ENCODE data around the gene MTR. TPM values are rescaled to one million over a fixed set of nuclear protein-coding genes. Genes with fewer than 3 reads are reported as not detected.

Gene MTR
- 11.3 TPM for total RNA-seq

DNA sequence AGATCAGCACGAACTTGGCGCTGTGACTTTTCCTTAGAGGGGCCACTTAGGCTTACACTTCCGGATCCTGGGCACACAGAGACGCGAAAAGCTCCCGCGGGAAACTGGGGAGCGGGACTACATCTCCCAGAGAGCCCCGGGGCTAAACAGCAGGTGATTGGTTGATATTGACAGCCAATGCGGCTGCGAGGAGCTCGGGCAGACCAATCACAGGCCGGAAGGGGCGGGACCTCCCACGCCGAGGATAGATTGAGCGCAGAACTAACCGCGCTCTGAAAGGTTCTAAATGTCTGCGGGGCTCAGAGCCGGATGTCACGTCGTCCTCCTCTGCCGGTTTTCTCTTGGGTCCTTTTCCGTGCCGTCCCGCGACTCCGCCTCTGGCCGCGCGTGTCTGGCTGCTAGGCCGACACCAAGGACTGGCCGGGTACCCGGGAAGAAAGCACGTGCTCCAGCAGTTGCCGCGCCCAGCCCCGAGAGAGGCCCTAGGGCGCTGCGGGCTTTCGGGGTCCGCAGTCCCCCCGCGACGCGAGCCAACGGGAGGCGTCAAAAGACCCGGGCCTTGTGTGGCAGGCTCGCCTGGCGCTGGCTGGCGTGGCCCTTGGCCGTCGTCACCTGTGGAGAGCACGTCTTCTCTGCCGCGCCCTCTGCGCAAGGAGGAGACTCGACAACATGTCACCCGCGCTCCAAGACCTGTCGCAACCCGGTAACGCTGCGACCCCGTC is at the start of gene MTR:
Gene MTR (plus strand): TSS at position 258 of the 722 bp plus-strand sequence. CDS start 412 bp downstream, at position 670.
- peak; percentile 100 for ATAC-seq

DNA sequence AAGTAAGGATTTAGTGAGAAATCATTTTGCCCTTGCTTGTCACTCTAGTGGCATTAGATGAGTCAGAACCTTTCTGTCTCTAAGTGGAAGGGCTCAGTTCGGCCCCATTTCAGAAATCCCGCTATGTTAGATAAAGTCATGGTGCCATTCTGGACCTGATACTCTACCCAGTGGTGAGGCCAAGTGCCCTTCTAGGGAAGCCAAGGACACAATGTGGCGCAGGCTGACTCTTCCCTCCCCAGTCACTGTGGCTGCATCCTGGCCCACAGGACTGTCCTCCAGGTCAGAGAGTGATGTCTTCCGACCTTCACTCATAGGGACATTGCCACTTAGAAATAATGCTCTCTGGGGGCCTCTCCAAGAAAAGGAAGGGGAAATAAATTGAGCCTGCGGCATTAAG is 48.3 kb upstream of the MTR start:
- no peak for ATAC-seq

DNA sequence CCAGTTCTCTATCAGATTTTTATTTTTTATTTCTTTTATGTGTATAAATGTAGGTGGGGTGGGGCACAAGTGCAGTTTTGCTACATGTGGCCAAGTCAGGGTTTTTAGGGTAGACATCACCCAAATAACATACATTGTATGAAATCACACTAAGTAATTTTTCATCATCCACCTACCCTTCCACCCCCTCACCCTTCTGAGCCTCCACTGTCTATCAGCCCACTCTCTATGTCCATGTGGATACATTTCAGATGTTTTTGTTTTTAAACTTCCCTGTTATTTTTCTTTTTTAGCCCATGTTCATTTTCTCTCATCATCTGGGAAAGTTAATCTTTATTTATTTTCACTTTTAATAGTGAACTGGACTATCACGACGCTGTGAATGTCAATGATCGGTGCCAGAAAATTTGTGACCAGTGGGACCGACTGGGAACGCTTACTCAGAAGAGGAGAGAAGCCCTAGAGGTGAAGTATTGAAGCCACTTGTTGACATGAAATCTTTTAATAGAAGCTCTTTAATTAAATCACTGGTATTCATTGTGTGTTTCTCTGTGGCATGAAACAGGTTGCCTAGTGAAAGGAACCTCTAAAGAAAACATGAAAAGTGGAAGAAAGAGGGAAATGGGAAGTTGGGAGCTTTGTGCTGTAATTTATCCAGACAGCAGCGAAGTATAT is 47.6 kb upstream of the MTR start:
- no peak for ATAC-seq

DNA sequence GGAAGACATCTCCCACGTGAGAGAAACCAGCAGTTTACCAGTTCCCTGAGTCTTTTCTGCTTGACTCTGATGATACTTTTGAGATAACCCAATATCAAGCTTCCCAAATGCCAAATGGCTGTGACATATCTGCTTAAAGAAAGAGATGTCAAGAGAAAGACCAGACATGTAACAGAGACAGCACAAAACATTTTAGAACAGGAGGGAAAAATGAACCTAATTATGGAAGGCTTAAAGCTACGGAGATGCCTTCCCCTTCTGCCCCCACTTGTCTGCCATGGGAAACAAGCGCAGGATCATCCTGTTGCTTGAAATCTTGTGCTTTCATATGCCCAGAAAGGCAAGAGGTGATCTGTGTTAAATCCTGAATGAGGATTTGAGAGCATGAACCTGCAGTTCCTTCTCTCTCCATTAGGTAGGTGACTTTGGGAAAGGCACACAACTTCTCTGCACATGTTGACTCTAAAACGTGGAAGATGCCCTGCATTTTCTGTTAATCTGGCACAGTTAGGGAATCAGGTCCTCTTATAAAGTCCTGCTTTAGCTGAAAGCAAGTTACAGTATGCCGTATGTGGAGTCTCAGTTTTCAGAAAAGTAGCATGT is 46.7 kb upstream of the MTR start:
- ATAC-seq = no peak

DNA sequence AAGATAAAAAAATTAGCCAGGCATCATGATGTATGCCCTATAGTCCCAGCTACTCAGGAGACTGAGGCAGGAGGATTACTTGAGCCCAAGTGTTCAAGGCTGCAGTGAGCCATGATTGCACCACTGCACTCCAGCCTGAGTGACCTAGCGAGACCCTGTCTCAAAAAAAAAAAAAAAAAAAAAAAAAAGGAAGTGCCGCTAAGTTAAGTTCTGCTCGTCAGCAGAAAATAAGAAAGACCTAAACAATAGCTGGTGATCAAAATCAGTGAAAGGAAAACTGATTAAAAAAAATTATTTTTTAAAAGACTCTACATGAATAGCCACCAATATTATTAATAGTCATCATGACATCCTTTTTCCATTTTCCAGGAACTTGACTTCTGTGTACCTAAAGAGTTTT is 44.2 kb upstream of the MTR start:
- no peak for ATAC-seq

DNA sequence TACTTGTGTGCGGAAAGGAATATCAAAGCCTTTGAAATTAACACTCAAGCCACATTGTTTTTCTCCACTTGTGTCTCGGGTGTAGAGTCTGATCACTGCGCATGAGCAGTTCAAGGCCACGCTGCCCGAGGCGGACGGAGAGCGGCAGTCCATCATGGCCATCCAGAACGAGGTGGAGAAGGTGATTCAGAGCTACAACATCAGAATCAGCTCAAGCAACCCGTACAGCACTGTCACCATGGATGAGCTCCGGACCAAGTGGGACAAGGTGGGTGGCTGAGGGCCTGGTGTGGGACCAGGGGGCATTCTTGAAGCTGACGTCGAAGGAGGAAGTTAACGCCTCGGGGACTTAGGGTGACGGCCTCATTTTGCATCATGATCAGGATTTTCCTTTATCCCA is 43.7 kb upstream of the MTR start:
- ATAC-seq = no peak

DNA sequence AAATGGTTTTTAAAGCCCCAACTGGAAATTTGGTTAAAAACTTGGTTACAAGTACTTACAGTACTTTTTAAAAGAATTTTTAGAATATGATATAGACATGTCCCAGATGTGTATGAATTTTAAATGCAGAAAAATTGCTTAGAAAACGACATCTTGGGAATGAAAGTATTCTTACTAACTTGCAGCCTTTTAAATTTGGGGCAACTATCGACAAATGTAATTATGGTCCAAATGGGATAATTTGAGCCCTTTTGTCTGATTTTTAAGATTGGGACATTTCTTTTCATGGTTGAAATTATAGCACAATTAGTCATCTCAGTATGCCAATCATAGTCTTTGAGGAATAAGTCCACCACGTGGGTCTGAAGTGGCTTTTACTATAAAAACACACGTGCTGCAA is 43.2 kb upstream of the MTR start:
- no peak for ATAC-seq

DNA sequence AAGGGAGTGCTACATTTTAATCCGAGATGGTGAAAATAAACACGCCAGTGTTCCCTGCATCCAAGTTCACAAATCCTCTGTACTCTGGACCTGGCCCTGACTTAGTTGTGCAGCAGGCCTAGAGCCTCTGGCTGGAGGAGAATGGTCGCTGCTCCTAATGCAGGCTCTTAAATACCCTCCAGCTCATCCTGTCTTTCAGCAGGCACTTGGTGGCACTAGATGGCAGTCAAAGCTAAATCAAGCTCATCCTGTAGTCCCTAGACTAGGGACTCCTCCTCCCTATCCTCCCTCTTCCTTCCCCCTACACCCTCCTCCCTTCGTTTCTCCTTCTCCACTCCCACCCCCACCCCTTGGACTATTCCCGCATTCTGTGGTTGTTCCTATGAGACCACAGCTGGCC is 41.6 kb upstream of the MTR start:
- ATAC-seq = peak; percentile 32

DNA sequence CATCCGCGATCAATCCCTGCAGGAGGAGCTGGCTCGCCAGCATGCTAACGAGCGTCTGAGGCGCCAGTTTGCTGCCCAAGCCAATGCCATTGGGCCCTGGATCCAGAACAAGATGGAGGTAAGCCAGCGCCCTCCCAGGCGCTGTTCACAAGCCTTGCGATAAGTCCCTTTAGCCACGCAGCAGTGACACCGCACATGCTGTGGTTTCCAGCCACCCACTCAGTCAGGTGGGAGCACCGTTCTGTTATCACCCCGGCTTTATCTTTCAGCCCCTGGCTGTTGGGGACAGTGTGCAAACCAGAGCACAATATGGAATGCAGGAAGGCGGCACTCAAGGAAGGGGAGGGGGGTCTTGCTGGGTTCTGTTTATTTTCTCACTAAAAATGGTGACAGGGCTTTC is 41.1 kb upstream of the MTR start:
- ATAC-seq = no peak

DNA sequence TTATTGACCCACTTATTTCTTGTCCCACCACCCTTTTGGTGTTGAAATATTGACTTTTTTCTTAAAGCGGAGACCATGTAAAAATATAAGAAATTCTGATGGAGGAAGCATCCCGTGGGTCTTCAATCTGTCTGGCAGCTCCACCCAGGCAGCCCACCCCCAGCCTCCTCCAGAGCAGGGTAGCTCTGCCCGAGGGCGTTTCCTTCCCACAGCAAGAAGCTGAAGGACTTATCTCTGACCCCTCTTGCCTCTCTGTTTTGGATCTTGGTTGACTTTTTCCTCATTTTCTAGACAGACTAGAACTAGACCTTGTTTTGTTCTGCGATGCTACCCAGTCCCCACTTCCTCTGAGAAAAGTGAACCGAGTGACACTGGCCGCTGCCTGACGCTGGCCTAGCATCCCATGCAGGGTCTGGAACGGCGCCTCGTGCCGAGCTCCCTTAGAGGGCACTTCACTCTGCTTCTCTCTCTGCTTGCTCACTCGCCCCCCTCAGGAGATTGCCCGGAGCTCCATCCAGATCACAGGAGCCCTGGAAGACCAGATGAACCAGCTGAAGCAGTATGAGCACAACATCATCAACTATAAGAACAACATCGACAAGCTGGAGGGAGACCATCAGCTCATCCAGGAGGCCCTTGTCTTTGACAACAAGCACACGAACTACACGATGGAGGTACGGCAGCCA is 40.4 kb upstream of the MTR start:
- ATAC-seq = no peak

DNA sequence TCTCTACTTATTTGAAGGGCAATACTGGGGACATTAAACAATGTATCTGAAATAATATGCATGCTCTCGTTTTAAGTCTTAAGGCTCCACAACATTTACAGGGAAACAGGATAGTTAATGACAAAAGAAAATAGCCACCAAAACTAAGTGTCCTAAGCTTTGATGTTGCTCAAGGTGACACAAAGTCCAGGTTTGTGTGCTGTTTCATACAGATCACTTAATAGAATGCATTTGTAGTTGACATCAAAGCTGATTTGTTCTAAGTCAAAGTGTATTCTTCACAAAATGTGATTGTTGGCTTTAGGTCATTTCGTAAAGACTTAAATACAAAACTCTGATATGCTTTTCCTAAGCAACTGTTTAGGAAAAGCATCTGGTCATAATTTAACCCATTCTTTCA is 37.5 kb upstream of the MTR start:
- ATAC-seq = no peak

DNA sequence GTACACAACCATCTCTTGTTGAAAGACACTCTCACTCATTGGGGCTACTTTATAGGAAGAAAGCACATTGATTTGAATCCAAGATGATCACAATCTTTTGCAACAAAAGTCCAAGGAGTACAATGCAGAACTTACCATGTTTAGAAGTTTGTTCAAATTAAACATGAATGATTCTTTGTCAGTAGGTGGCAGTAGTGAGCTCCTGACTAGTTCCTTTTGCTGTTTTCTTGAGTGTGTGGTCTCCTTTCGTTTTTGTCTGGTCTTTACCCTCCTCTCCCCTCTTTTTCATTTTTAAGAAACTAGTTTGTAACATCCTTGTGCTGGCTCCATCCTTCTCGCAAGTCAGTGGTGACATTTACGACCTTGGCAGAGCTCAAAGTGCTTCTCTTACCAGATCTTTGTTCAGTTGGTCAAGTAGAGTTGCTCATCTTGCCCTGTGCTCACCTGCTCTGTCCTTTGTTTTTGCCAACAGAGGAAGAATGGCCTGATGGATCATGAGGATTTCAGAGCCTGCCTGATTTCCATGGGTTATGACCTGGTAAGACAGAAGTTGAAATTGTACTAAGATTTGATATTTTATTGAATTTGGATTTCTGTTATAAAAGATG is 35.7 kb upstream of the MTR start:
- ATAC-seq = no peak

DNA sequence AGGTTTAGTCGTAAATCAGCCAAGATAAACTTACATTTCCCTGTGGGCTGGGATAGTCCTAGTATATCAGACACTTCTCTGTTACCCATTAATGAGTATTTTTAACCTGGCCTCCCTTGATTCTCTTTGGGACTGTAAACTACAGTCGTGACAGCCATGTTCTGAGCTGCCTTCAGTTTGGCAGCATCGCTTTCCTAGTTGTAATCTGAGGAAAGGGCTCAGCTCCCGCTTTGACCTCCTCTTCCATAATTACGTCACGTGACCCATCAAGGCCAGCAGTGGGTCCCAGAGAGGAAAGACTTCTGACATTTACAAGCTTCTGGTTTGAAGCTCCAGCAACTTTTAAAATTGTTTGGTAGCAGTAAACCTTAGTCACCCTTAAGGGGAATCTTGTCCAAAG is 34.6 kb upstream of the MTR start:
- ATAC-seq = no peak

DNA sequence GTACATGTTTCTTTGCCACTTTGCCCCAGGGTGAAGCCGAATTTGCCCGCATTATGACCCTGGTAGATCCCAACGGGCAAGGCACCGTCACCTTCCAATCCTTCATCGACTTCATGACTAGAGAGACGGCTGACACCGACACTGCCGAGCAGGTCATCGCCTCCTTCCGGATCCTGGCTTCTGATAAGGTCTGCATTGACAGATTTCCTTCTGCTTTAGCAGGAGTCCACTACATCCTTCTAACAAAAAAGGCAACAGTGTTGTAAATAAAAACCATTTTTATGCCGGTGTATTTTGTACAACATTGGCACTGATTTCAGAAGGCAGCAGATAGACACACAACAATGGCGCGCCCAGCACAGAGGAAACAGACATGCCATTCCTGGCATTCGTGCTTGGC is 34.1 kb upstream of the MTR start:
- ATAC-seq = no peak

DNA sequence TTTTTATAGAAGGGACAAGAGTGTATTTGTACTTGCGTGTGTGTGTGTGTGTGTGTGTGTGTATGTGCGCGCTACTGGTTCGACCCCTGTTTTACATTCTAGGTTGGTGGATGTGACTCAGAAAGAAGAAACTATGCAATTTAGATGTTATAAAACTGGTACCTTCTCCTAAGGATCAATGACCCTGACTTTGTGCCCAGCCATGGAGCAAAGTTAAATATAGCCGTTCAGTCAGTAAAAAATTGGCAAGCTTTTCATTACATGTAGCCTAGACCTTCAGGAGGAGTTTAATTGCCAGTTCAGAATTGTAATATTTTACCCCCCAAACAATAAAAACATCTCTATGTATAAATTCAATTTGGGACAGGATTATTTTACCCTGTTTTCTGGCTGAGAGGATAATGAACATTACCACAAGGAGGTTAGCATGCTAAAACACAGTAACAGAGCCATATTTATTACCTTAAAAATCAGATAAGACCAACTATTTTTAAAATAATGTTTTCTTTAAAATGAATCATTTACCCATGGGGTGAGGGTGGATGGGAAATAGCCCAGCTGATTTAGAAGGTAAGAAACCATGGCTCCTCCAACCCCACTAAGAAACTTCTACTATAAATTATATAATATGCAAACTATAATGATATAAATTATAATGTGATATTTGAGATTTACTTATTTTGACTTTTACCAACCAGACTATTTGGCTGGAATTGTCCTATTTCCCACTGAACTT is 33.5 kb upstream of the MTR start:
- no peak for ATAC-seq

DNA sequence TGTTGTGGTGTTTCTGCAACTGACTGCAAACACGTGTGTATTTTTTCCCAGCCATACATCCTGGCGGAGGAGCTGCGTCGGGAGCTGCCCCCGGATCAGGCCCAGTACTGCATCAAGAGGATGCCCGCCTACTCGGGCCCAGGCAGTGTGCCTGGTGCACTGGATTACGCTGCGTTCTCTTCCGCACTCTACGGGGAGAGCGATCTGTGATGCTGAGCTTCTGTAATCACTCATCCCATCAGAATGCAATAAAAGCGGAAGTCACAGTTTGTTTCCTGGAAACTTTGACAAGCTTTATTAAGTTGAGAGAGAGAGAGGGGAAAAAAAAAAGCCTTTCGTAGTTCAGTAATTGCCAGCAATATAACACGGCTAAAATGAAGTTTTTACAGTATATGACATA is 32.7 kb upstream of the MTR start:
- ATAC-seq = no peak

DNA sequence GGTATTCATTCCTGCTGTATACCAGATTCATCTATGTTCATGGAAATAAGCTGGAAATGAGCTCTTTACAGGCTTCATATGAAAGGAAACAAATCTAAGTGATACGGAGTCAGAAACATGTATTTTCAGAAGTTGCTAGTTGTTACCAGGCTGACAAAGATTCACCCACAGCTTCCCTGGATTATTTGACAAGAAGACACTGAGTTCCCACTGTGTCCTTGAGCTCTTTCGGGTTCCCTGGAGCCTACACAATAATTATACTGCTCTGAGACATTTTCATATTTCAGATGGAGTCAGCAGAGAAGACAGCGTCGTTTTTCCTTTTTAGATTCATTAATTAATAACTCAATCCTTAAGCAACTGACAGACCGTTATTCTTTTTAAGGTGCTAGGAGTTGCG is 29.3 kb upstream of the MTR start:
- no peak for ATAC-seq

DNA sequence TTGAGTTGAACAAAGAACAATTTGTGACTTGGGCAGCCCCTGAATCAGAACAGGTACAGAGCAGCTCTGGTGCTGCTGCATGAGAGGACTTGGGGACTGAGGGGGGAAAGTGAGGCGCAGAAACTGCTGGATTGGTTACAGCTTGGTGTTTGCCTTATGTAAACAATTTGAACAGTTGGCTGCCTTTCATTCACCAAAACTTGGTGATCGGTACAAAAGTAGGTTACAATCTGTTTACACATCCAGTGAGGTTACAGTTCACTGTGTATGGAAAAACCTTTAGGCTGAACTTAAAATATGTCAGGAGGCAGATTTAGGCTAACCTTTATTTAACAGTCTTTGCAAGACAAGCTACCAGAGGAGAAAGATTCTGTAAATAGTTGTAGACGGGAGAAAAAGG is 28.6 kb upstream of the MTR start:
- ATAC-seq = no peak

DNA sequence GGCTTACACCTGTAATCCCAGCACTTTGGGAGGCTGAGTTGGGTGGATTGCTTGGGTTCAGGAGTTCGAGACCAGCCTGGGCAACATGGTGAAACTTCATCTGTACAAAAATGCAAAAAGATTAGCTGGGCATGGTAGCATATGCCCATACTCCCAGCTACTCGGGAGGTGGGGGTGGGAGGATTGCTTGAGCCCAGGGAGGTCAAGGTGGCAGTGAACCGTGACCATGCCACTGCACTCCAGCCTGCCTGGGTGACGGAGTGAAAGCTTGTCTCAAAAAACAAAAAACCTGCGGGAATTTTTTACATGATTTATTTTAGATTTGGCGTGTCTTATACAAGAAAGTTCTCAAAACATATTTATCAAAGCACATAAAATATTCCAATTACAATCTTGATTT is 27.8 kb upstream of the MTR start:
- ATAC-seq = no peak

DNA sequence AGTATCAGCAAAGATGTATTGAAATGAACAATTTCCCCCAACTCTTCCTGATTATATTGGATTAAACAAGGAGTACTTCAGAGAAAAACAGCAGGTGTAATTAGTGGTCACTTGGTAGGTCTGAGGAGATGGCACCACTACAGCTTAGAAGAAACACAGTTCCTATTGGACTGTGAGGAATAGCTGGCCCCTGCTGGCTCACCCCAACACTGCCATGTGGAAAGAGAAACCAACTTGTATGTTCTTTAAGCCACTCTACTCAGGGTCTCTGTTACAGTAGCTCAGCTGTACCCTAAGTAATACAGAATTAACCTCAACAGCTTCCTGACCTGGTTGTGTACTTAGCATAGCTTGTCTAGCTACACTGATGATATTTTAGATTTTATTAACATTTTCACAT is 26.5 kb upstream of the MTR start:
- no peak for ATAC-seq

DNA sequence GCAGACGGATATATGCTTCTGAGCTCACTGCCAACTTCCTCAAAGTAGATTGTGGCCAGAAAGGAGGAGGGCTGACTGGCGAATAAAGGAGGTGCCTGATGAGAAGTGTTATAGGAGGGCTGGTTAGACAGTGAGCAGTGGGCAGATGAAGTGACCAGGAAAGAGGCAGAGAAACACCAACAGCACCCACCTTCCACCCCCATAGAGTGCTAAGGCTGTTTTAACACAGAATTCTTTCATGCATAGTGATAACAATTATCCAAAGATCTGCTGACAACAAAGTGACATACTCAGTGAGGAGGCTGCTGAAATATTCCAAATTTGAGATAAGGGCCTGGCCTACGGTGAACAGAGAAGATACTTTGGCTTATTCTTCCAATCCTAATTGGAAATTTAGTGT is 21.2 kb upstream of the MTR start:
- ATAC-seq = no peak

DNA sequence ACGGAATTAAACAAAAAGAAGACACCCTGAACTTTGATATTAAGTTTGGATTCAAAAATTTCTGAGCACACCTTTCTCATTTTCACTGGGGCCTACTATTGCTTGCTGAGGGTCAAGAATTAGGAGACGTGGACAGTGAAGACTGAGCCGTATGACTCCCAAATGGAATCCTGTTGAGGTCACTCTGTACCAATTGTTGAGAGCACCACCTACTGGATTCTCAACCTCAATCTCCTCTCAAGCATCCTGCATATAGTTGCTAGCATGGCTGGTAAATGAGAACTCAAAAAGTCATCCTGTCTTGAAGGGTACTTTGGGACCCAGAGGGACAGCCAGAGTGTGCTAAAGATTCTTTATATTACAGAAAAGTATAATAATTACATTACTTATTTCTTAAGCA is 20.2 kb upstream of the MTR start:
- ATAC-seq = no peak

DNA sequence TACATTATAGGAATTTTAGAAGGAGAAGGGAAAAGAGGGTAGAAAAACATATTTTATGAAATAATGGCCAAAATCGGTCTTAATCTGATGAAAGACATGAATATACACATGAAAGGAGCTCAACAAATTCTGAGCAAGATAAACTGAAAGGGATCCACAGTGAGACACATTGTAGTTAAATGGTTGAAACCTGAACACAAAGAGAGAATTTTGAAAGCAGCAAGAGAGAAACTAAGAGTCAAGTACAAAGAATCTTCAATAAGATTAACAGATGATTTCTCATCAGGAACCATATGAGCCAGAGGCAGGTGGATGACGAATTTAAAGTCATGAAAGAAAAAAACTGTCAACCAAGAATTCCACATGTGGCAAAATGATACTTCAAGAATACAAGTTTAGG is 15.8 kb upstream of the MTR start:
- ATAC-seq = no peak
